Diencephalon (tissue), 1 donor: ENCODE measurements around the gene KIDINS220. TPM values are rescaled to one million over a fixed set of nuclear protein-coding genes. Genes with fewer than 3 reads are reported as not detected.

Experiments
- total RNA-seq: library from RNA; depleted of rRNA; stranded (reverse); fragments of >200 nt; gene quantifications from one replicate; pipeline ENCODE4 v1.2.3, GENCODE V29; 2014

The KIDINS220 gene
- 536 TPM for total RNA-seq

DNA sequence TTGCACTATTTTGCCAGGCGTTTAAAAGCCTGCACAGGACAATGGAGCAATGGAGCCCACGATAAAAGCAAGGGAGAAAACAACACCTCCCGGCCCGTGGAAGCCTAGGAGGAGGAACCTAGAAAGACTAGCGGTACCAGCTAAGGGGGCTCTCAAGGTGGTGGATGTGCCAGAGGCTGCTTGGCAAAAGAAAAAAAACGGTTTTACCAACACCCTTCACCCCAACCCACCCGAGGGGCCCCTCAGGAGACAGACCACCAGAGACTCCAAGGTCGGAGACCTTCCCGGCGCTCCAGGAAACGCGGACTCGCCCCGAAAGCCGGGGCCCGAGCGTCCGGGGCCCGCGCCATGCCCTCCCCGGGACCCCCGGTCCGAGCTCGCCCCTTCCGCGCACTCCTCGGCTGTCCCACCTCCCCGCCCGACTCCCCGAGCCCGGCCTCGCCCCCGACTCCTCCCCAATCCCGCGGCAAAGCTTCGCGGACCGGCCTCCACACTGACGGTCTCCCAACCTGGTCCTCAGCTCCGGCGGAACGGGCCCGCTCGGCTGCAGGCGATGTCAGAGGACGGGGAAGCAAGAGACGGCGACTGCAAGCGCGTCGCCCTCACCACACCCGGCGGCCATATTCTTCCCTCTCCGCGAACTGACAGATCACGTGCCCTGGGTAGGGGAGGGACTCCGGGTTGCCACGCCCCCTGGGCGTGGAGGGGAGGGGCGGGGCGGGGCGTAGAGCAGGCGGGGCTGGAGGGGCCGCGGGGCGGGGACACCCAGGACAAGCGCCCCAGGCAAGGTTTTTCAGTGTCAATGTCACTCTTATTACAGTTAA, at the start of gene KIDINS220:
KIDINS220 (minus strand) TSS at position 643 of the 824 bp plus-strand sequence. CDS start 10,520 bp downstream, outside the sequence.

GRCh38 chr2:8681786-8682692, 155.4 kb downstream of the KIDINS220 start, which contains the start of gene ID2:
Gene ID2 (plus strand): TSS chr2:8682056. CDS start chr2:8682166, 110 bp downstream.

Other genes with a start within 250 kb of the KIDINS220 start
- 180 TPM for gene ID2, start 155.6 kb downstream of the KIDINS220 start, total RNA-seq
- 114 TPM for gene MBOAT2, start 166.1 kb upstream of the KIDINS220 start, total RNA-seq